GM18507 (cell line): ENCODE results near the gene SORCS1.

Experiments
- DNase-seq: peaks from one replicate; pipeline ENCODE4 v3.0.0; 2011; ENCODE audit warnings: low read depth; ENCODE audit not compliant: insufficient read length; ENCODE audit errors: extremely low spot score
- FAIRE-seq: peaks from 2 replicates; lab custom pipeline; 2011; peaks lifted over from hg19 to GRCh38; lab: Jason Lieb, UNC

SORCS1 gene

DNA sequence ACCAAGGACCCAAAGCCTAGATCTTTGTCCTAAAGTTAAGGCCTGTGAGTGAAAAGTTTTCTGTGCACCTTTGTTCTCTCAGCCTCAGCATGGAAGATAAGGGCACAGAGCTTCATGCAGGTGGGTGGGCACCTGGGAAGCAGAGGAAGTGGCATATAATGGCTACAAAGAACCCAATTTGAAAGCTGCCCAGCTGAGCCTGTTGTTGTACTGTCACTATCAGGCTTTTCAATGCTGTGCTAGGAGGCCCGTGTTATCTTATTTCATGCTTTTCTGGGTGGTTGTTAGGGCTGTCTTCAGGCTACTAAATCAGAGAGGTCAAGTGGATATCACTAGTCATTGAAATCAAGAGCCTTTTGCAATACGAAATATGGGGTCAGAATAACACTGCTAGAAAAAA, 443.8 kb downstream of the SORCS1 start:
- no peak for FAIRE-seq
- DNase-seq, result no peak

DNA sequence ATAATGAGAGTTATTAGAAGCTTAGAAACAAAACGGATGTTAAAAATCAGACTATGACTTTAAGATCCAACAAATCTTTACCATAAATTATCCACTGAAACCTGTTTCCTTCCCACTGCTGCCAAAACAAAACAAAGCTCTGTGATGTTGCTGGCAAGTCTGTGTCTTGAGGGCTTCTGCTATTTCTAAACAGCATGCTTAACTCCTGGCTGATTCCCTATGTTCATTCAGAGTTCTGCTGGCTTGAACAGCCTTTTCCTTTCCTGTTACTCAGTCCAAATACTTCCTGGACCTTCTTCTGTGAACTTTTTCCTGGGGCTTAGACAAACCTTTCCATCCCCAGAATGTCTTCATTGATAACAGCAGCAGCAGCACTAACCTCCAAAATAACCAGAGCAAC, 448.1 kb downstream of the SORCS1 start:
- FAIRE-seq, result no peak
- DNase-seq, result no peak

DNA sequence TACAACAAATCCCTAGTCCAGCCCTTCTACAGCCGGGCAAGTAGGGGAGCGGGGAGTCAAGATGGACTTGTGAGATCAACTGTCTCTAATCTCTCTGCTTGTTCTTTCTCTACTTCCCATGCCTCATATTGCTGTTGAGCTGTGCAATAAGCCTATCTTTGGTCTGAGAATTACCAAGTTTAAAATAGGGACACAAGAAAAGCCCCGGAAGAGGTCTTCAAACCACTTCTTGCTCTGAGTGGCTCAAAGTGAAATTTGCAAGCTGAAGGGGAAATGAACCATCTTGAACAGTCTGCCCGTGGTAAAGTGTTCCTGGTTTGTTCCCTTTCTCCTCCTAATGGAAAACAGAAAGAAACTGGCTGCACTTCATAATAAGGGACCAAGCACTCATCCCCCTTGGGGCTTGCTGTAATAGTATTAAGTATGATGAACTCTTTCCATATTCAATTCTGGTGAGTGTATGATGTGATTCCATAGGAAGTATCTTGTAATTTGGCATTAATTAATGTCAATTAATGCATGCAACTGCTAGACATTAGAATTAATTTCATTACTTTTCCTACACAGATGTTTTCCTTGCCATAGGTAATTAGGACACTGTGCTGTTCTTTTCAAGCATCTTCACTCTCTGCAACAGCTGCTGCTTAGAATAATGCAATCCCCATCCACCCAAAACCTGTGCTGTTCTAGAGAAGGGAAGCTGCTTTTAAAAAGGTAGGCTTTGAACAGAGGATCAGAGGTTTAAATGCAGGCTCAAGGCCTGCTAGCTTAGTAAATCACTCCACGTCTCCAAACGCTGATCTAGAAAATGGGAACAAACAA, 449.6 kb downstream of the SORCS1 start:
- no peak for FAIRE-seq
- no peak for DNase-seq

DNA sequence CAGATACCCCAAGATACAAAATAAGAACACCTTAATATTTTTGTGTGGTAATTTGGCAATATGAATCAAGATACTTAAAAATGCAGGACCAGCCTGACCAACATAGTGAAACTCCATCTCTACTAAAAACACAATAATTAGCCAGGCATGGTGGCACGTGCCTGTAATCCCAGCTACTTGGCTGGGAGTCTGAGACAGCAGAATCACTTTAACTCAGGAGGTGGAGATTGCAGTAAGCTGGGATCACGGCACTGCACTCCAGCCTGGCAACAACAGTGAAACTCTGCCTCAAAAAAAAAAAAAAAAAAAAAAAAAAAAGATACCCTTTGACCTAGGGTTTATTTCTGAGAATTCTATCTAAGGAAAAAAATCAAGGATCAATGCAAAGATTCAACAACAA, 450.7 kb downstream of the SORCS1 start:
- no peak for DNase-seq
- no peak for FAIRE-seq

DNA sequence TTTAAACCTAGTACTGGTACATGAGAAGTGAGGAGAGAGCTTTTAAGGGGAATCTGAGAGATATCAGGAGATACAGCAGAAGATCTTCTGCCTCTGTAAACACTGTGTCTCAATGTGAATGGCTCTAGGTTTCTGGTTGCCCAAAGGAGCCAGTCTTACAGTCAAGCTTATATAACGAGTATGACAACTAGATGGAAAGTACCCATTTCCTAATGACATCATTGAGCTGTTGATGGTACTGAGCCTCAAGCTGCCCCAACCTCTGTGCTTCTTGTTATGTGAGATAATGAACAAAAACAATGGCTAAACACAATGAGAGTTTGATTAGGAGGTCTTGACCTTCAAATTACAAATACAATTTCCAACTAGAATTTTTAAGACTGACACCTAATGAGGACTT, 451.5 kb downstream of the SORCS1 start:
- FAIRE-seq, result no peak

DNA sequence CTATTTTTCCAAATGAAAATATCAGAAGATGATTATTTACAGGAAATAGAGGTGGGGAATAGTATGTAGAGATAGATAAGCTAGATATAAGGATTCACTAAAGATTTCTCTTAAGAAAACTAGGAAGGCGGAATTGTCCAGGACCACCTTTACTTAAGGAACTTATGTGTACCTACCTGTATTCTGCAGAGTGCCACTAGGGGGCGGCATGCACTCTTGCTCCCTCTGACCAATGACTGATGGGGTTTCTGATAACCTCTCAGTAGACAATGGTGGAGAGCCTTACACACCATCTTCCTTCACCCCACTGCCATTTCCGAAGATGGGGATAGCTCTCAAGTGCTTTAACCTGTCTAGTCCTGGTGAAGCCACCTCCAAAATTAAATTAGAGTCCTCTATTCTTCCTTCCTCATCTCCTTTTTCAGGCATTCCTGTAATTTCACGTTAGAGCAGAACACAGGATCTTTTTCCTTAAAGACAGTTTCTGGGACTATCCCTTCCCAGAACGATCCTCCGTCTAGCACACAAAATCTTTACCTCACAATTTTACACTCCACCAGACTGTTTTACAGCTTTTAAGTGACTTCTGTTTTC, 453.1 kb downstream of the SORCS1 start:
- FAIRE-seq (peak; percentile 72), DNase-seq (peak; percentile 40)

More for the DNA sequence above, 451.5 kb downstream of the SORCS1 start:
- DNase-seq, result no peak

DNA sequence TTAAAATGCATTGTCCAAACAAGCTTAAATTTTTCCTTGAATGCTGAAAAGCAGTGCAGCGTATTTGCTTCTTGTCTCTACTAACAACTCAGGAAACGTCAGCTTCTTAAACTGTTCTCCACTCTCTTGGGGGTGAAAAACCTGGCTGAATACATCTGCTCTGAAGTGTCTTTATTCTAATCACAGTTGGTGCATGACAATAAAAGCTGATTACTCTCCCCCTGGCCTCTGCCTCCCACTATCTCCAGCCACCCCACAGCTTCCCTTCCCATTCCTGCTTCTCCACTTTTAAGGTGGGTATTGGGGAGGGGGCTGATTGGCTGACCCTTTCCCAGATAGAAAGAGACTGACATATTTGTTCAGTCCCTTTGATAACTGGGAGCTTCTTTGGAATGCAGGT, 456.0 kb downstream of the SORCS1 start:
- DNase-seq (no peak), FAIRE-seq (no peak)

DNA sequence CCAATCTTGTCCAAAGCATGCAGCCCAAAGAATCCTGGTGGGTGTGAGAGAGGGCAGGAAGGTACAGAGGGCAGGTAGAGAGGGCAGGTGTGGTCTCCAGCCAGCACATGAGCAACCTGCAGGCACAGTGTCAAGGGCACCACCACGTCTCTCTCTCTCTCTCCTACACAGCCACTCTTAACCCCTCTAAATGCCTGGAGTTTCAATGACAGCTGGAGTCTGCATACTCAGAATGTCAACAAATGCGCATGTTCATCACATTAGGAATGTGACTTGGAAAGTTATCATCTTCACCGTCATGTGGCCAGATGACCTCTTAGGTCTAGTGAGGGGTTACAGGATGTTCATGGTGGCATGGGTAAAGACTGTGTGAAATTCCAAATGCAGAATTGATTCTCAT, 456.8 kb downstream of the SORCS1 start:
- no peak for DNase-seq
- FAIRE-seq, result no peak

DNA sequence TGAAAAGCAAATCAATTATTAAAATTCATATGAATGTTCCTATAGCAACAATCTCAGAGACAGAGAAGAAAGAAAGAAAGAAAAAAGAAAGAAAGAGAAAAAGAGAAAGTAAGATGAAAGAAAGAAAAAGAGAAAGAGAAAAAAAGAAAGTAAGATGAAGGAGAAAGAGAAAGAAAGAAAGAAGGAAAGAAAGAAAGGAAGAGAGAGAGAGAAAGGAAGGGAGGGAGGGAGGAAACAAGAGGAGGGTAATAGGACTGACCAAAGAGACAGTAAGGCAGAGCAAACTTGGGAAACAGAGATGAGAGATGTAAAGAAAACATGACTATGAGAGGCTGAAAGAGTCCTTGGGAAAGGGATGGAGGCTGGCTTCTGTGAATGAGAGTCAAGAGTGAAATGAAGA, 458.4 kb downstream of the SORCS1 start:
- FAIRE-seq (no peak), DNase-seq (no peak)

DNA sequence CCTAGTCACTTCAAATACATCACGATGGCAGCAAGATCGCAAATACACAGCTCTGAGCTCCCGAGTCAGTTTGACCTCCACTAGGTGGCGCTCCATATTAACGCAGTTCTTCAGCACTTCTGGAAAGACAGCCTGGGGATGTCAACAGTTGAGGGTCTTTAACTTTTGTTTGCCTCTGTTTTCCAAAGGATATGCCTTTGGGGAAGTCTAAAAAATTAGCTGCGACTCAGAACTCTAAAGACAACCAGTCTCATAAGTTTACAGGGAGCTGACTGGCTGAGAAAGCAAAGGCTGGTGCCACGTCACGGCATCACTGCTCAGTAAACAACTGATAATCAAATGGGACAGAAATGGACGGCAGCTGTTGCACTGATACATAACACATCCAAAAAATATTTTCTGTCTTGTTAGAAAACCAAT, 458.8 kb downstream of the SORCS1 start:
- DNase-seq, result peak; percentile 5
- peak; percentile 72 for FAIRE-seq

DNA sequence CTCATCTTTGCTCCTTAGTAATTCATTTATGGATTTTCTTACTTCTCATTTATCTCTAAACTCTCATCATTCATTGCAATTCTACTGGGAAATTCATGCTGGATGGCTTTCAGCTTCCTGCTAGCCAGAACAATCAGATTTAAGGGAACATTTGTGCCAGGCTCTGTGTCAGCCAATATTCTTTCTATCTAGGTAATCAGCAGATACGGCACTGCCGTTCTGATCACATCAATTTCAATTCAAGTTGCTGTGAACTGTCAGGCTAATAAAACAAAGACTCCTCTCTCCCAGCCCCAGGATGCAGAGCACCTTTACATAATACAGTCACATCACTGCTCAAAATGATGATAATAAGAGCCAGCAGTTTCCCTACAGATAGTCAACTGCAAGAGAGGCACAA, 468.3 kb downstream of the SORCS1 start:
- FAIRE-seq (no peak), DNase-seq (no peak)

DNA sequence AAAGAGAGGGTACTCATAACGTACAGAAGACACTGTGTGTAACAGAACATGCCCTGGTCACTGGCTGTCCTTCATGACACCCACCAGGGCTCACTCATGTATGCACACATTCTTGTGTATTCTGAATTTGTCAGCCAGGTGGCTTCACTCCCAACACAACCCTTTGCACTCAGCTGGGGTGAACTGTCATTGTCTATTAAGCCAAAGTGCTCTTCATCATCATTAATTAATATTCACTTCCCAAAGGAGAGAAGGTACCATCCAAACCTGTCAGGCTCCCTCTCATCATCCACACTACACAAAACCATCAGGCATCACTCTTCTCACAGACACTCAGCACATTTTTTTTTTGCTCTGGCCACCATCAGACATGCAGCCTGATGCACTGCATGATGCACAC, 469.8 kb downstream of the SORCS1 start:
- DNase-seq, result no peak
- no peak for FAIRE-seq

DNA sequence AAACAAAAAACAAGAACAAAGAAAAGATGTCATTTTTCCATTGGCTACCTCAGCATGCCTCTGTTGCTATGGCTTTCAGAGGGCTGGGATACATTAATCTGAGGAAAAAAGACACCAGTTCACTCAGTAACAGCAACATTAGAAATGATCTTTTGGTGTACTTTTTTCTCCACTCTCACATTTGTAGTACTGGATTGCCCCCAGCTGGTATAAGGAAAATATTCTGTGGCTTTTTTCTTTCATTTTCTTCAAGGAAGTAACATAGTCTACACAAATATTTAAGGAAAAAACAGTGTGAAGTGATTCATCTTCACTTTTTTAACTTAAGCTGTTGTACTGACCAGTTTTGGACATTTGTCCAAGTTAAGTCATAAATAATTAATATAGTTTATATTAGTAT, 482.3 kb downstream of the SORCS1 start:
- DNase-seq (no peak), FAIRE-seq (no peak)

DNA sequence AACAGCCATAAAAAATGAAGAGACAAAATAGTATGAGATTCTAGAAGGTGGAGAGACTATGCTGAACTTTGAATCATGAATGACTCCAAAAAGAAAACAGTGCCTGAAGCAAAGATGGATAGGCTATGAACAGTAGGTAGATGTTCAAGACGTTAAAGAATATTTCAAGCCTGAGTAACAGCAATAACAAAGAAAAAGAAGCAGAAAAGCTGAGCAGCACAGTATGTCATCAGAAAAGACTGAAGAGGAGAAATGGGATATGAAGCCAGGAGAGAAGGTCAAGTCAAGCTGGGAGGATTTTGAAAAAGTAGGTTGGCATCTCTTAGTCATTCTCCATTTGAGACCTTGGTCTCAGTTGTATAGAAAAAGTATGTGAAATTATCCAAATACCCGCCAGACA, 484.4 kb downstream of the SORCS1 start:
- FAIRE-seq (no peak), DNase-seq (no peak)

DNA sequence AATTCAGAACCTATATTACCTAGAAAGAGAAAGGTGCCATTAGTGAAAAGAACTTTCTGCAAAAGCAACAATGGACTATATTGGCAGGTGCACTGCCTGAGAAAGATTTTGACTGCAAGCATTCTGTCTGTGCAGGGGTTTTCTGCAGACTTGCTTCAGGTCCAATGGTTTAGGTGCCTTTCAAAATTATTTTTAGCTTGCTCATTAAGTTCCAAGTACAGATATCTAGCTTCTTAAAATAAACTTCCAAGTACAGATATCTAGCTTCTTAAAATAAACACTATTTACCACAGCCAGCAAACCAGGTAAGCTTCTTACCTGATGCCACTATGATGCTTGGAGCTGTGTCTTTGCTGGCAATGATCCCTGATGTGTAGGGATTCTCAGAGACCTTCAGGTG, 485.2 kb downstream of the SORCS1 start:
- DNase-seq (no peak), FAIRE-seq (no peak)

DNA sequence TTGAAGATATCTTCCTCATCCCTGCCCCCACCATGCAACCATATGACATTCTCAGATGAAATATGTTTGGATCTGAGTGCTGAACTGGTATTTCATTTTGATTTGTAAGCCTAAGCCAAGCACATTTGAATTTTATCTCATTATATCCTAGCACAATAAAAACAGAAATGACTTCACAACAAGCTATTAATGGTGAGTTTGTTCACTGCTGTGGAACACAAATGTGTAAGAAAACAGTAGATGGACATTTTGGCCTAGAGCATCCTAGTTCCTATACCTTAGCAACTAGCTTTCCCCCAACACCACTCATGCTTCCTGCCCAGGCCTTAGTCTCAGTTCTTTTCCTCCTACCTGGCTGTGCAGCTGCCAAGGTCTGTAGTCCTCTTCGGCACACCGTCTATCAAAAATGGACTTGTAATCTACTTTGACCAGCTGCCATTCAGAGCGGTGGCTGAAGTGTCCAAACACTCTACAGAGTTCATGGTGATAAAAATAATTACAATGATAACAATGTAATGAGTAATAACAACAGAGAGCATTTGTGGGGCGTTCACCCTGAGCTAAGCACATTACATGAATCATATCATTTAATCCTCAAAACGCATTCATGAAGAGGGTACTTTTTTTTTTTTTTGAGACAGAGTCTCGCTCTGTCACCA, 491.9 kb downstream of the SORCS1 start:
- no peak for DNase-seq
- no peak for FAIRE-seq

DNA sequence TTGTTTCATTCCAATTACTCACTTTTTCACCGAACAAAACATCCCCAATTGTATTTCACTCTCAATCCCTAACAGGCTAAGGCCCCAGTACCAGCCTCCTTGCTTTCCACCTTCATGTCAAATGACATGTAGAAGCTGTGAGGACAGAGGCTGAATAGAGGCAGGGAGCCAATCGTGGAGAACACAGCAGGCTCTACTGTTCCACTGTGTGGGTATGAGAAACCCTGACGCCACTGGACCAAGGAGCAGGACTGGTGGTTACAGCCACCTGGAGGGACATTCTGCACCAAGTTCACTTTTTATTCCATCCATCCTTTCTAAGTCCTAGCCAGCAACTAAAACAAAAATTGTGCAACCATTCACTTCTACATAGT, 502.8 kb downstream of the SORCS1 start:
- no peak for DNase-seq
- no peak for FAIRE-seq

DNA sequence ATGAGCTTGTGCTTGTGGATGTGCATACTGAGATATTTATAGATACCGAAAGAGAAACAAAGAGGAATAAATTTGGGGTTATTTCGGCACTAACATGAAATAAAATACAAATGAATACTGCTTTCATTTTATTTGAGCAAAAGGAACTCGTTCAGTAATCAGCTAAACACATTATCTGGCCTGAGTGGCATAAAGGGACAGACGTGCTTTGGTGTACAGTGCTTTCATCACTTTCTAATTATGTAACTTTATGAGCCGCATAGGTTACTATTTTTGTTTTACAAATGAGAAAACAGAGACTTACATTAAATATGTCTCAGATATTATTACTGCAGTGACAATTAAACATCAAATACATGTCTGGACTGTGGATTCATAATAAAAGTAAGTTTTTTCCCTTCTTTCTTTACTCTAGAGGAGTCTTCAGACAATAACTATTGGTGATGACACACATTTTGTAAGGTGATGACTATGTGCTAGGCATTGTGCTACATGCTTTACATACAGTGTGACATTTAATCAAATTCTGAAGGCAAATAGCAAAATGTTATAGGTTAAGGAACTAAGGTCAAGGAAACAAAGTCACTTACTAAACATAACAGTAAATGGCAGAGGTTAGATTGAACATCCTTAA, 503.3 kb downstream of the SORCS1 start:
- no peak for DNase-seq
- no peak for FAIRE-seq

DNA sequence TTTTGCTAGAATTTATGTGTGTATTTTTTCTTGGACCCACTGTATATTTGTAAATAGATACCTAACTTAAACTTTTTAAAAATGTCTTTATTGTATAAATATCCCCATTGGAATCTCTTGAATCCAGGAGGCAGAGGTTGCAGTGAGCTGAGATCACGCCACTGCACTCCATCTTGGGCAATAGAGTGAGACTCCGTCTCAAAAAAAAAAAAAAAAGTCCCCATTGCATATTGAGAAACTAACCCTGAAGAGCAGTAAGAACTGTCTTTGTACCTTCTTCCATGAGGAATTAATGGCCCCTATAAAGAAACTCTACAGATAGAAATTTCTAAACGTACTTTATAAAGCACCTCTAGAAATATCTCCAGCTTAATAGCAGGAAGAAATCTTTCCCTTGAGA, 504.0 kb downstream of the SORCS1 start:
- DNase-seq, result no peak
- FAIRE-seq, result no peak

DNA sequence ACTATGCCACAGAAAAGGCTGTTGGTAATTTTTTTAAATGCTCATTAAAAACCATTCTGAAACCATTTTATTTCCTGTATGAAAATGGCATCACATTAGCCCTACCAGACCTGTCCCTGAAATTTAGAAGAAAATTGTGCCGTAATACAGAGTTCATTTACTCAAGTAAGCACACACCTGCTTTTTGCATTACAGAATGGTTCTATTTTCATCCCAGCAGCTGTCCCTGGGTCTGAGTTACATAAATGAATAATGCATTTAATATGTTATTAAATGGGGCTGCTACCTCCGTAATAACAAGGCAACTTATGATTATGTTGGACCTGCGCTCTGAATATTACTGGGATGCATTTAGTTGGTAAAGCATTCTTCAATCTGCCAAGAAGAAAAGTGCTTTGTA, 508.9 kb downstream of the SORCS1 start:
- DNase-seq (no peak), FAIRE-seq (no peak)
